Transverse colon (tissue), 4 donors: ENCODE data around the gene C1QTNF6. TPM values are rescaled to one million over a fixed set of nuclear protein-coding genes. Genes with fewer than 3 reads are reported as not detected.

Experiments
- DNase-seq: peaks from one replicate; pipeline ENCODE4 v3.0.0-alpha.2; 2019
- H3K27ac ChIP-seq, 4 donors: fragments of 200-600 bp; sonication (generic); 2 replicates each; pipeline ENCODE4 v1.5.1; 2016 to 2018; ENCODE audit warnings: inconsistent platforms in 4 of 4
- H3K27me3 ChIP-seq: fragments of 200-600 bp; sonication (generic); 2 replicates; pipeline ENCODE4 v1.5.1; 2017; ENCODE audit warnings: inconsistent platforms
- H3K36me3 ChIP-seq, 4 donors: fragments of 200-600 bp; sonication (generic); 2 replicates each; pipeline ENCODE4 v1.5.1; 2017 to 2019; ENCODE audit warnings: inconsistent platforms in 4 of 4
- H3K4me1 ChIP-seq, 4 donors: fragments of 200-600 bp; sonication (generic); 2 replicates each; pipeline ENCODE4 v1.5.1; 2017 to 2020; ENCODE audit warnings: inconsistent platforms in 4 of 4
- H3K4me3 ChIP-seq, 4 donors: fragments of 200-600 bp; sonication (generic); 1 replicate in 1 of 4; 2 replicates in 3 of 4; pipeline versions ENCODE4 v1.5.1 to v1.6.1; 2017 to 2019; ENCODE audit warnings: inconsistent platforms in 4 of 4
- H3K9me3 ChIP-seq, 2 donors: fragments of 200-600 bp; sonication (generic); 2 replicates each; pipeline ENCODE4 v1.5.1; 2017 to 2019; ENCODE audit warnings: inconsistent platforms in 2 of 2
- EP300 ChIP-seq: sonication (generic); formaldehyde crosslinking; IDR thresholded peaks from one replicate; pipeline ENCODE4 v1.6.1; 2017; ENCODE audit warnings: antibody characterized with exemption, low read depth
- POLR2A ChIP-seq: fragments of 450-650 bp; IDR thresholded peaks from one replicate; pipeline ENCODE4 v1.6.1; 2016; ENCODE audit warnings: antibody characterized with exemption, mild to moderate bottlenecking, moderate library complexity
- POLR2AphosphoS5 ChIP-seq, 3 donors: sonication (generic); formaldehyde crosslinking; IDR thresholded peaks; one replicate each; pipeline ENCODE4 v1.6.1; 2016; ENCODE audit warnings: antibody characterized with exemption in 3 of 3
- WGBS, 2 donors: methylation state at CpG; one replicate each; pipeline ENCODE4 v1.1.5; 2018; ENCODE audit warnings: low coverage in 1 of 2; 5-methylcytosine and 5-hydroxymethylcytosine counted together
- in situ Hi-C, 4 donors: fragments of 200-750 bp; cut with MboI; loops; one replicate each; pipeline versions ENCODE4 v1.15.0 to v1.15.1; 2017; ENCODE audit warnings: low sequenced_read_pairs in 3 of 4, low pct_ligation_motif_present in 1 of 4, low pct_unique_long_range_greater_than_20kb in 1 of 4
- intact Hi-C: fragments of 100-400 bp; cut with DNase I; formaldehyde crosslinking; loops from one replicate; pipeline ENCODE4 v1.15.1; 2023; ENCODE audit warnings: low total_unique reads
- total RNA-seq, 4 donors: library from RNA; depleted of rRNA; stranded (reverse); fragments of >200 nt; gene quantifications; one replicate each; pipeline ENCODE4 v1.1.0, GENCODE V29; 2016
- TF ChIP-seq, protein P1 (sequence below), 5 experiments: fragments of 200-600 bp in 3 of 5; fragments of 450-650 bp in 2 of 5; sonication (generic) in 3 of 5; IDR thresholded peaks; 1 replicate in 2 of 5; 2 replicates in 3 of 5; pipeline ENCODE4 v1.5.1; 2016 to 2017; ENCODE audit warnings: antibody characterized with exemption in 5 of 5, inconsistent platforms in 3 of 5, mild to moderate bottlenecking in 2 of 5, moderate library complexity in 1 of 5

C1QTNF6 gene
- total RNA-seq, 4 donors from 2014 or later, result 1.4 to 68.8 (median 7.5) TPM

DNA sequence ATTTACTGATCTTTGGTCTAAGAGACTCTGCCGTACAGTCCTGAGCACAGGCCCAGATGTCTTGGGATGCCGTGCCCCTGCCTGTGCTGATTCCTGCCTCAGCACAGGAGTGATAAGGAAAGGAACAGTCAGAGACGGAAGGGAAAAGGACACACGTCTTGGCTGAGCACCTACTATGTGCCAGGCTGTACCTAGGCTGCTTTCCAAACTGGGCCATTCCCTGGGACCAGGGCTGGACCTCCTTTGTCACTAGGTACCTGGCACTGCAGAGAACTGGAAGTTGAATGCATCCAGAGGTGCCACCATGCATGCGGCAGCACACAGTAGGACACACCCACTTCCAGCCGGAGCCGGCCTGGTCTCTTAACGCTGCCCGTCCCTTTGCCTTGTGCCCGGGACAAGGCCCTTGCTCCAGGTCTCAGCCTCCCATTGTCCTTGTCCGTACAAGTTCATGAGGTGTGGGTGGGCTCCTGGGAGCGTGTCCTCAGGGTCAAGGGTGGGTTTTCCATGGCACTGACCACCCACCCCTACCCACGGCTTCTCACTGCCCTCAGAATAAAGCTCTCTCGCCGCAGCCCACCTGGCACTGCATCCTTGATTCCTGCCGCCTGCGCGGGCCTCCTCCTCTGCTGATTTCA, 25.3 kb upstream of the C1QTNF6 start:
- intact Hi-C loops, result no loop called here
- 73 to 90% methylated on average over 4 to 18 of the region's 18 CpGs for WGBS, 2 donors

DNA sequence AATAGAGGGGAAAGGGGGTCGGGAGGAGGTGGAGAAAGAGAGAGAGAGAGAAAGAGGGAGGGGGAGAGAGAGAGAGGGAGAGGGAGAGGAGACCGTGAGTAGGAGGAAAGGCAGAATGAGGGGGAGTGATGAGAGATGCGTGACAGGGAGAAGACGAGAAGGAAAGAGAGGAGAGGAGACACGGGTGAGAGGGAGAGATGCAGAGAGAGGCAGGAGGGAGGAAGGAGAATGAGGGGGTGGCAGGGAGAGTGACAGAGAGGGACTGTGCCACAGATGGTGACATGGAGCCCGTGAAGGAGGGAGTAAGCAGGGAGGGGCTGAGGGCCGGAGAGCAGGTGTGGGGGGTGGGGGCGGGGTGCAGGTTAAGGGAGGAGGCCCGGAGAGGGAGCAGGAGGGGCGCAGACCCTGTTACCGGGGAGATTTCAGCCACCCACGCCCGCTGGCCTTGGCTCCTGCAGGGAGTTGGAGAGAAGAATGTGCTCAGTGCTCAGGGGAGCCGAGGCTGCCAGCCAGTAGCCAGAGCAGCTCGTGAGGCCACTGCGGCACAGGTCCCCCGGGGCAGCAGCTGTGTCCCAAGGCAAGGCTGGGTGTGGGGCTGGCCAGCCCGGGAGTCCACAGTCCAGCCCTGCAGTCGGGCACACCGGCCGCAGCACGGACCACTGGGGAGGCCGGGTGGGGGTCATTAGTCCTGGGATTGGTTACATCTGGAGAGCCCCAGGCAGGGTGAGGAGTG, 24.3 kb upstream of the C1QTNF6 start, which contains the start of gene SSTR3:
SSTR3 (minus strand) TSS at position 304 of the 733 bp plus-strand sequence. CDS start 4,674 bp downstream, outside the sequence.
- Histone ChIP-seq H3K4me3 (no peak within 1 kb of the TSS), H3K36me3 (no peaks in the 10 kb centered on the region), H3K27ac (no peak within 1 kb of the TSS), H3K9me3 (no peaks in the 10 kb centered on the region), H3K27me3 (peaks cover 23% of the 10 kb centered on the region), H3K4me1 (no peaks in the 10 kb centered on the region)
- intact Hi-C loops, result no loop called here
- DNase-seq, result no peak
- TF ChIP-seq POLR2A (no peak), POLR2AphosphoS5 (IDR thresholded peaks at IDR 0.05) (no peak), EP300 (no peak)
- TF ChIP-seq, protein P1, sequence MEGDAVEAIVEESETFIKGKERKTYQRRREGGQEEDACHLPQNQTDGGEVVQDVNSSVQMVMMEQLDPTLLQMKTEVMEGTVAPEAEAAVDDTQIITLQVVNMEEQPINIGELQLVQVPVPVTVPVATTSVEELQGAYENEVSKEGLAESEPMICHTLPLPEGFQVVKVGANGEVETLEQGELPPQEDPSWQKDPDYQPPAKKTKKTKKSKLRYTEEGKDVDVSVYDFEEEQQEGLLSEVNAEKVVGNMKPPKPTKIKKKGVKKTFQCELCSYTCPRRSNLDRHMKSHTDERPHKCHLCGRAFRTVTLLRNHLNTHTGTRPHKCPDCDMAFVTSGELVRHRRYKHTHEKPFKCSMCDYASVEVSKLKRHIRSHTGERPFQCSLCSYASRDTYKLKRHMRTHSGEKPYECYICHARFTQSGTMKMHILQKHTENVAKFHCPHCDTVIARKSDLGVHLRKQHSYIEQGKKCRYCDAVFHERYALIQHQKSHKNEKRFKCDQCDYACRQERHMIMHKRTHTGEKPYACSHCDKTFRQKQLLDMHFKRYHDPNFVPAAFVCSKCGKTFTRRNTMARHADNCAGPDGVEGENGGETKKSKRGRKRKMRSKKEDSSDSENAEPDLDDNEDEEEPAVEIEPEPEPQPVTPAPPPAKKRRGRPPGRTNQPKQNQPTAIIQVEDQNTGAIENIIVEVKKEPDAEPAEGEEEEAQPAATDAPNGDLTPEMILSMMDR (IDR thresholded peaks at IDR 0.05), result no peak
- in situ Hi-C loops, result loop anchor here in 1 of 4 donors (25.0 kb wide), 1 partner anchor 425 kb away; the partner anchor contains the start of gene IFT27
- 11 to 33% methylated on average over 5 to 23 of the region's 23 CpGs for WGBS, 2 donors

More for the DNA sequence above, 25.3 kb upstream of the C1QTNF6 start:
- TF ChIP-seq POLR2A, result no peak
- TF ChIP-seq, protein P1 (IDR thresholded peaks at IDR 0.05), result no peak
- no peak for TF ChIP-seq EP300
- TF ChIP-seq POLR2AphosphoS5 (IDR thresholded peaks at IDR 0.05), result no peak
- Histone ChIP-seq H3K36me3 (no peaks in the 10 kb centered on the region), H3K4me3 (no peak overlapping the region), H3K27me3 (peaks cover 23% of the 10 kb centered on the region), H3K4me1 (no peaks in the 10 kb centered on the region), H3K9me3 (no peaks in the 10 kb centered on the region), H3K27ac (no peak overlapping the region)
- in situ Hi-C loops, result loop anchor here in 1 of 4 donors (25.0 kb wide), 1 partner anchor 426 kb away; the partner anchor contains the start of gene IFT27
- DNase-seq, result no peak

DNA sequence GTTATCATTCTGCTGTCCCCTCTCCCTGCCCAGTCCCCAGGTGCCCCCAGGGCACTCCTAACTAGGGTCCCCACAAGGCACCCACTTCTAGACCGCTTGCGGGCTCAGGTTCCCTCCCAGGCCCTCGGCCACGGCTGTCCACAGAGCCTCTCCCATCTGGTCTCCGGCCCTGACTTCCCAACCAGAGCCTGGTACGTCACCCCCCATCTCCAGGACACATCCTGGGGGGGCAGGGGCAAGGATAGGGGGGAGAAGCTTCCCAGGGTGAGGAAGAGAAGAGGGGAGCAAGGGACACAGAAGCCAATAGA, 23.8 kb upstream of the C1QTNF6 start:
- 88% methylated on average over 6 of the region's 6 CpGs; no CpG with 5 or more reads in 1 of the 2 donors for WGBS, 2 donors
- Histone ChIP-seq H3K27me3 (peaks cover 23% of the 10 kb centered on the region), H3K36me3 (no peaks in the 10 kb centered on the region), H3K4me3 (no peak overlapping the region), H3K4me1 (no peaks in the 10 kb centered on the region), H3K9me3 (no peaks in the 10 kb centered on the region), H3K27ac (no peak overlapping the region)
- intact Hi-C loops (no loop called here), in situ Hi-C loops (loop anchor here in 1 of 4 donors (25.0 kb wide), 1 partner anchor 425 kb away; the partner anchor contains the start of gene IFT27)
- no peak for DNase-seq
- TF ChIP-seq EP300 (no peak), POLR2AphosphoS5 (IDR thresholded peaks at IDR 0.05) (no peak), POLR2A (no peak)
- TF ChIP-seq, protein P1 (IDR thresholded peaks at IDR 0.05), result no peak

DNA sequence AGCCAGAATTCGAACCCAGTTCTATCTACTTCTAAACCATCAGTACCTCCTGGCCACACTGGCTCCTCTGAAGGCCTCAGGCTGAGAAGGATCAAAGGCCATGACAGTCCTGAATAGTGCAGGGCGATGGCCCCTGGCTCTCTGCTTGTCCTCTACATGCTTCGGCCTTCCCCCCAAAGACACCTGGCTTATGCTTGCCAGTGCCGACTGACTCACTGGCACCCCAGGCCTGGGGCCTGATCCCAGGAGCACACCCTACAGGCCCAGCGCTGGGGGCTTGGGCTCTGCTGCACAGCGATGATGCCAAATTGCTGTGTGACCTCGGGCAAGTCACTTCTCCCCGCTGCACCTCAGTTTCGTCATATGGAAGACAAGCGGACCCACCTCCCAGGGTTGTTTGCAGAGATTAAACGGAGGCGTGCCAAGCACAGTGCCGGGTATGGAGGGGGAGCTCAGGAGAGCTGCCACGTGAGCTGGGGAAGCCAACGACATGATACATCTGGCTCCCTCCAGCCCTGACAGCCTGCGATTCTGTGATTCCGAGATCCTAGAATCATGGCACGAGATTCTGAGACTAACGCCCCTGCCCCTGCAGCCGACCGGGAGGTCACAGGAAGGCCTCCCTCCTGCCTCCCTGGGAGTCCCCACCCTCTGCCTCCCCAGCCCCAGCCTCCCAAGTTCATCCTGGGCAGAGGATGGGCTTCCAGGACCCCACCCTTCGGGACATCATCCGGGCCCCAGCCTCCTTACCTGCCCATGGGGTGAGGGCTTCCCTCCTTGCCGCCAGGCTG, 23.2 kb upstream of the C1QTNF6 start:
- intact Hi-C loops (no loop called here), in situ Hi-C loops (loop anchor here in 1 of 4 donors (25.0 kb wide), 1 partner anchor 424 kb away; the partner anchor contains the start of gene IFT27)
- no peak overlapping the region for H3K27ac ChIP-seq
- H3K4me3 ChIP-seq, result no peak overlapping the region
- no peaks in the 10 kb centered on the region for H3K9me3 ChIP-seq
- no peaks in the 10 kb centered on the region for H3K4me1 ChIP-seq
- peaks cover 23% of the 10 kb centered on the region for H3K27me3 ChIP-seq
- H3K36me3 ChIP-seq, result no peaks in the 10 kb centered on the region
- no peak for DNase-seq
- TF ChIP-seq POLR2AphosphoS5 (IDR thresholded peaks at IDR 0.05) (no peak), EP300 (no peak), POLR2A (no peak)
- TF ChIP-seq, protein P1 (IDR thresholded peaks at IDR 0.05), result no peak
- WGBS, 2 donors, result 86% methylated on average over 24 of the region's 24 CpGs; no CpG with 5 or more reads in 1 of the 2 donors
